ENCODE measurements around the gene FADD. TPM values are rescaled to one million over a fixed set of nuclear protein-coding genes. Genes with fewer than 3 reads are reported as not detected.

The FADD gene
- total RNA-seq, 1 experiment from 2014 or later = 17.9 TPM

DNA sequence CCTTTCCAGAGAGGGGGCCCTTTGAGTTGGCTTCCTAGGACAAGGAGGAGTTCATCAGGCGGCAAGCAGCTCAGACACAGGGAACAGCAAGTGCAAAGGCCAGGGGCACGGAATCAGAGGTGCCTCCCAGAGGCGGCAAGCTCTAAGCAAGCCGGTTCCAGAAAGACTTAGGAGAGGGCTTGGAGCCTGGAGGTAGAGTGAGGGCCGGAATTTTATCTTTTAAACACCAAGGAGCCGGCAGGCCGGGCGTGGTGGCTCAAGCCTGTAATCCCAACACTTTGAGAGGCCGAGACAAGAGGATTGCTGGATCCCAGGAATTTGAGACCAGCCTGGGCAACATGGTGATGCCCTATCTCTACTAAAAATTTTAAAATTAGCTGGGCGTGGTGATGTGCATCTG is 26.6 kb downstream of the FADD start:
- Histone ChIP-seq H3K4me1 (no peaks in the 10 kb centered on the region), H3K36me3 (no peaks in the 10 kb centered on the region), H3K27me3 (no peaks in the 10 kb centered on the region; the same call in 1 of the 2 replicates), H3K9me3 (replicated peaks) (no peaks in the 10 kb centered on the region), H3K27ac (no peak overlapping the region), H3K4me3 (no peak overlapping the region)
- DNase-seq = no peak

DNA sequence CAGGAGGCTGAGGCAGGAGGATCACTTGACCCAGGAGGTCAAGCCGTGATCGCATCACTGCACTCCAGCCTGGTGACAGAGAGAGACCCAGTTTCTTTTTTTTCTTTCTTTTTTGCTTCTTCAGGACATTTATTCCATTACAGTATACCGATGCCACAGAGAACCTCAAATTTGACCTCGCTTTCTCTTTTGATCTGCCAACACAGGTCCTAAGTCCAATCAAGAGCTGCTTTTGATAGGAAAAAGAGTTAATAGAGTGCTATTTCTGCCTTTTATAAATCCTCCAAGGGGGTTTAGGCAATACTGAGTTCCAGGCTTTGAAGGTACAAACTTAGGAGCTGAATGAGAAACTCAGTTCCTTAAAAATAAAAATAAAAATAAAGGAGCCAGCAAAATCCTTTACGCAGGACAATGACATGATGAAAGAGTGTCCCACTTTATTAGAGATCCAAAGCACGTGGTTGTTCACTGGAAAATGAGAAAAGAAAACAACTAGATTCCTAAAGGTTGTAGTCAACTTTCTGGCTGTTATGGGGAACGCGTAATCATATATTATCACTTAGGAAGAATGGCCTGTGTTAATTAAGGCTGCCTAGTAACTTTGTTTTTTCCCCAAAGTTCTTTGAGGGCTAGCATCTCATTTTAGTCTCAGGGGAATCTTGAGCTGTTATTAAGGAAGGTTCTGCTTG is 27.2 kb downstream of the FADD start:
- Histone ChIP-seq H3K9me3 (replicated peaks) (no peaks in the 10 kb centered on the region), H3K36me3 (no peaks in the 10 kb centered on the region), H3K4me3 (no peak overlapping the region), H3K27ac (no peak overlapping the region), H3K27me3 (no peaks in the 10 kb centered on the region; the same call in 1 of the 2 replicates), H3K4me1 (no peaks in the 10 kb centered on the region)
- DNase-seq = no peak

DNA sequence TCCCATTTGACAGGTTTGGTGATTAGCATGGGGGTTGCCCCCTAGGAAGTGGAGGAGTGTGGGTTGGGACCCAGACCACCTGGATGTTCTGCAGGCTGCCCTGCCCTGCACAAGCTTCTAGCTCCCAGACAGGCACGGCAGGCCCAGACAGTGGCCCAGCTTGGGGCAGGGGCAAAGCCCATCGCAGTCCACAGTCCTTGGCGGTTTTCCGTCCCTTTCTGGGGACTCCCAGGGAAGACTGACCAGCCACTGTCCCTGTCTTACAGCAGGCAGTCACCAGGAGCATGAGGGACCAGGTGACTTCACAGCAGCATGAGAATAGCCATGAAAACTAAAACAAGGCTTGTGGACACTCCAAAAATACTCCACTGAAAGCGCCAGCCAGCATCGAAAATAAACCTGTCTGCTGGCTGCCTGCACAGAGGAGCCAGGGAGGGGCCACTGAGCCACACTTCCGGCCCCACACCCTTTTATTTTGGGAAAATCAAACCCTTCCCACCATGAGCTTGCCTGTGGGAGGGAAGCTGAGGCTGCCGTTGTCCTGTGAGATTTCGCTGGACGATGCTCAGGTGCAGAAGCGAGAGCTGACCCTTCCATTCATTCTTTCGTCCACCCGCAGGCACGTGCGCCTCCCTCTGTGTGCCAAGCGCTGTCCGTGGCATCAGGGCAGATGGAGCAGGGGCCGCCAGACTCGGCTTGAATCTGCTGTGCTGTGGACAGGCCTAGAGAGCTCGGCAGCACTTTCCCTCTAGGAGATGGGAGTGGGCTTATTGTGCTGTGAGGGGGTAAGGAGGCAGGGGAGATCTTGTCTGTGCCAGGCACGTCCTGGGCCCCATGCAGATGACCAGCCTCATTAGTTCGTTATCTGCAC is 28.0 kb downstream of the FADD start:
- Histone ChIP-seq H3K4me1 (no peaks in the 10 kb centered on the region), H3K36me3 (no peaks in the 10 kb centered on the region), H3K4me3 (no peak overlapping the region), H3K27ac (no peak overlapping the region), H3K27me3 (no peaks in the 10 kb centered on the region; the same call in 1 of the 2 replicates), H3K9me3 (replicated peaks) (no peaks in the 10 kb centered on the region)
- no peak for DNase-seq

DNA sequence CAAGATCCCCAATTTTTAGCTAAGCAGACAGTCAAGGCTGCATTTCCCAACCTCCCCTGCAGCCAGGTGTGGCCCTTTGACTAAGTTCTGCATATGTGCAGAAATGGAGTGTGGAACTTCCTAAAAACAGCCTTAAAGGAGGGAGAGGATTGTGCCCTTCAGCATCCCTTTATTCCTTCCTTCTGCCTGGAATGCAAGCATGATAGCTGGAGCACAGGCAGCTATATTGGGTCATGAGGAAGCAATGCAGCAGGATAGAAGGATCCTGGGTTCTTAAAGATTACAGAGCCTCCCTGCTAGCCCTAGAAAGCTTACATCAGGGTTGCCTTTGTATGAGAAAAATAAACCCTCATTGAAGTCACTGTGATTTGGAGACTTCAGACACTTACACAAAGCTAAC is 29.9 kb downstream of the FADD start:
- H3K27me3 ChIP-seq = no peaks in the 10 kb centered on the region; the same call in 1 of the 2 replicates
- no peaks in the 10 kb centered on the region for H3K4me1 ChIP-seq
- no peak overlapping the region for H3K27ac ChIP-seq
- no peak for DNase-seq
- no peak overlapping the region for H3K4me3 ChIP-seq
- H3K36me3 ChIP-seq = no peaks in the 10 kb centered on the region
- no peaks in the 10 kb centered on the region for H3K9me3 ChIP-seq (replicated peaks)

DNA sequence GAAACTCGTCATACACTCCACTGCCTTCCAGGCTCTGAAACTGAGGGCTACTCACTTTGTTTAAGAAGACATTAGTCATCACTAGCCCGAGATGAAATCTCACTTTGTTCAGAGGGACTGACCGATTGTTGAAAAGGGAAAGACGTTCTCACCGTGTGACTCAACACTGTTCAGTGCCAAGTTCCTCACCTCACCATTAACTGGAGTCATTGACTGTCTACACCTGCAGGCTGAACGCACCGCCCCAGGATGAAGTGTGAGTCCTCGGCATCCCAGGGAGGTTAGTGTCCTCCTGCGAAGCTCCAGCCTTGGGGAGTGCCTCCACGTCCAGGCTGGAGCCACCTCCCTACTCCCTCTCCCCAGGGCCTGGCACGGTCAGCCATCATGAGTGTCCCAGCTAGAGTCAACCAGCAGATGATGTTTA is 30.4 kb downstream of the FADD start:
- Histone ChIP-seq H3K36me3 (no peaks in the 10 kb centered on the region), H3K27ac (no peak overlapping the region), H3K4me3 (no peak overlapping the region), H3K27me3 (no peaks in the 10 kb centered on the region; the same call in 1 of the 2 replicates), H3K4me1 (no peaks in the 10 kb centered on the region), H3K9me3 (replicated peaks) (no peaks in the 10 kb centered on the region)
- no peak for DNase-seq

DNA sequence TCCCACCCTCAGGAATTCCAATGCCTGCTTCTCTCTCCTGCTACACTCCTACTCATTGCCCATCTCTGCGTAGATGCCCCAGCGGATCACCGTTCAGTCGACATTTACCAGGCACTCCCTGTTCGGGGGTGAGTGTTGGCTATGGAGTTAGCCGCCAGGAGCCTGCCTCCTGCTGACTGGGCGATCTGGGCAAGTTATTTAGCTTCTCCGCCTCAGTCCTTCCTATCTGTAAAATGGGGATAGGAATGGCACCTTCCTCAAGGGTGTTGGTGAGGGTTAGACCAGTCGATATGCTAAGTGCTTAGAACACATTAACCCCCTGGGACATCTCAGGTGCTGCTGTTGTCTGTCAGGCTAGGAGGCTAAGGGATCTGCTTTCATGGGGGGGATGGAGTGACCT is 30.9 kb downstream of the FADD start:
- Histone ChIP-seq H3K27me3 (no peaks in the 10 kb centered on the region; the same call in 1 of the 2 replicates), H3K27ac (no peak overlapping the region), H3K36me3 (no peaks in the 10 kb centered on the region), H3K9me3 (replicated peaks) (no peaks in the 10 kb centered on the region), H3K4me1 (no peaks in the 10 kb centered on the region), H3K4me3 (no peak overlapping the region)
- DNase-seq = no peak

DNA sequence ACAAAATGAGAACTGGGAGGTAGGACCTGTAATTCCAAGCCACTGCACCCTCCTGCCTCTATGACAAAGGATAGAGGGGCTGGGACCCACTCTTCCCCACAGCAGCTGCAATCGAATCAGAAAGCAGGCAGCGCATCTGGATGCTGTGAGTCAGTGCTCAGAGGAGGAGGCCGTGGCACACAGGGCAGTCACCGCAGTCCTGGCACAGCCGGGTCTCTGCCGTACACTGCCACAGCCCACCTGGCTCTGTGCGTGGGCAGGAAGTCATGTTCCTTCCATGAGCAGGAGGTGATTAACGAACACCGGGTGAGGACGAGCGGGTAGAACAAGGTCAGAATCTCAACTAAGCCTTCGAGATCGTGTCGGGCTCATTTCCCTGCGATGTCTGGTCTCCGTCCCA is 37.2 kb downstream of the FADD start:
- Histone ChIP-seq H3K4me1 (no peaks in the 10 kb centered on the region), H3K4me3 (no peak overlapping the region), H3K9me3 (replicated peaks) (no peaks in the 10 kb centered on the region), H3K36me3 (no peaks in the 10 kb centered on the region), H3K27me3 (no peaks in the 10 kb centered on the region), H3K27ac (no peak overlapping the region)
- no peak for DNase-seq

DNA sequence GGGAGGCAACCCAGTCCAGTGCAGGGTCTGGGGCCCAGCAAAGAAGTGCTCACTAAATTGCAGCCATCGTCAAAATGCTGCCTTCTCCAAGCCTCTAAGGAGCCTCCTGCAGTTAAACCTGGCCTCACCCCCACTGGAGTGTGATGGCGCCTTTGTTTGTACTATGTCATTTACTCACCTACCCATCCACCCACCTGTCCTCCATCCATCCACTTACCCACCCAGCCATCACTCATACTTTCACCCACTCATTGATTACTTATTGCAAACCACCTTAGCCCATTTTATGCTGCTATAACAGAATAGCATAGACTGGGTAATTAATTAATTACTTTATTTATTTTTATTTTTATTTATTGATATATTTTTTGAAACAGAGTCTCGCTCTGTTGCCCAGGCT is 38.6 kb downstream of the FADD start:
- Histone ChIP-seq H3K9me3 (replicated peaks) (no peaks in the 10 kb centered on the region), H3K27ac (no peak overlapping the region), H3K4me1 (no peaks in the 10 kb centered on the region), H3K36me3 (no peaks in the 10 kb centered on the region), H3K4me3 (no peak overlapping the region), H3K27me3 (no peaks in the 10 kb centered on the region)
- no peak for DNase-seq

DNA sequence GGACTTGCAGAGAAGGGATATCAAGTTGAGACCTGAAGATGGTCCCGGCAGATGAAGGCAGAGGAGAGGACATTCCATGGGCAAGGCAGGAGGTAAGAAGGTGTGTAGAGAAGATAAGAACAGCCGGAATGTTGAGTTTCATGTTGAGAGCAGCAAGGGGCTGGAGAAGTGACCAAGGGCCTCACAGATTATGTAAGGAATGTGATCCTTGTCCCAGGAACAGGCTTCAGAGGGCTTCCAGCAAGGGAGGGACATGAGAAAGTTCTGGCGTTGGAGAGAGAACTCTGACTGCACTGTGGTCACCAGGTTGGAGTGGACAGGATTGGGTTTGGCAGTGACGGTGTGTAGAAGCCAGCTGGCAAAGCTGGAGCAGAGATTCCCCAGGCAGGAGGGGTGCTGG is 39.8 kb downstream of the FADD start:
- Histone ChIP-seq H3K4me3 (no peak overlapping the region), H3K27me3 (no peaks in the 10 kb centered on the region), H3K9me3 (replicated peaks) (no peaks in the 10 kb centered on the region), H3K36me3 (no peaks in the 10 kb centered on the region), H3K4me1 (no peaks in the 10 kb centered on the region), H3K27ac (no peak overlapping the region)
- no peak for DNase-seq

DNA sequence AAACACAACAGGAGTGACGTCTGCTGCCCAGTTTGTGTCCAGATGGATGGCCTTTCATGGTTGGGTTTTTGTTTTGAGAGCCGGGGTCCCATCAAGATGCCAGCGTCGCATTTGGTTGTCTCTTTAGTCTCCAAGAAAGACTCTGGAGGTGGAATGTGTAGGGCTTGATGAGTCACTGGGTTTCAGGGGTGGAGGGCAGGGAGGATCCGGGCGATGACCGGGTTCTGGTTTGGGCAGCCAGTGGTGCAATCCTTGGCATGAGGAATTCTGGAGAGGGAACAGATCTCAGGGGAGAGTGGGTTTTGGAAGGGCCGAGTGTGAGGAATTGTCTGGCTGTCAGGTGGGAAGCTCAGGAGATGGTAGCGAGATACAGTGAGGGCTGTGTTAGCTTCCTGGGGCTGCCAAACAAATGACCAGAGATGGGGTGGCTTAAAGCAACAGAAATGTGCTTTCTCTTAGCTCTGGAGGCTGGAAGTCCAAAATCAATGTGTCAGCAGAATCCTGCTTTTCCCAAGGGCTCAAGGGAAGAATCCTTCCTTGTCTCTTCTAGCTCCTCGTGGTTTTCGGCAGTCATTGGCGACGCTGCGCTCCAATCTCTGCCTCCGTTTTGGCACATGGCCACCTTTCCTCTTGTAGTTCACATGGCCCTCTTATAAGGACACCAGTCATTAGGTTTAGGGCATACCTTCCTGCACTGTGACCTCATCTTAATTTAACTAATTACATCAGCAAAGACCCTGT is 41.0 kb downstream of the FADD start:
- Histone ChIP-seq H3K4me1 (no peaks in the 10 kb centered on the region), H3K27me3 (no peaks in the 10 kb centered on the region), H3K27ac (no peak overlapping the region), H3K4me3 (no peak overlapping the region), H3K9me3 (replicated peaks) (no peaks in the 10 kb centered on the region), H3K36me3 (no peaks in the 10 kb centered on the region)
- no peak for DNase-seq

DNA sequence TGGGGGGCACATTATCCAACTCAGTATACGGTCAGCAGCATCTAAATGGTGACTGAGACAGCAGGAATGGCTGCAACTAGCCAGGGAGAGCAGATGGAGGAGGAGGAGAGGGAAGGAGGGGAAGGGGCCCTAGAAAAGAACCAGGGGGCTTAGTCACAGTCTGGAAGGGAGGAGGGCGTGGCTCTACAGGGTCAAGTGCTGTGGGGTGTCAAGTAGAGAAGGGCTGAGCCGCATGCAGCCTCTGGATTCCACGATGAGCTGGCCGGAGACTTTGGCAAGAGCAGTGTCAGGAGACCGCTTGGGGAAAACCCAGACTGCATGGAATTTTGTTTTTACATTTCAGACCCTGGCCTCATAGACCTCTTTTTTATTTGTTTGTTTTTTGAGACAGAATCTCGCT is 41.6 kb downstream of the FADD start:
- H3K36me3 ChIP-seq = no peaks in the 10 kb centered on the region
- no peaks in the 10 kb centered on the region for H3K4me1 ChIP-seq
- no peak overlapping the region for H3K27ac ChIP-seq
- no peak overlapping the region for H3K4me3 ChIP-seq
- no peak for DNase-seq
- H3K9me3 ChIP-seq (replicated peaks) = no peaks in the 10 kb centered on the region
- no peaks in the 10 kb centered on the region for H3K27me3 ChIP-seq

DNA sequence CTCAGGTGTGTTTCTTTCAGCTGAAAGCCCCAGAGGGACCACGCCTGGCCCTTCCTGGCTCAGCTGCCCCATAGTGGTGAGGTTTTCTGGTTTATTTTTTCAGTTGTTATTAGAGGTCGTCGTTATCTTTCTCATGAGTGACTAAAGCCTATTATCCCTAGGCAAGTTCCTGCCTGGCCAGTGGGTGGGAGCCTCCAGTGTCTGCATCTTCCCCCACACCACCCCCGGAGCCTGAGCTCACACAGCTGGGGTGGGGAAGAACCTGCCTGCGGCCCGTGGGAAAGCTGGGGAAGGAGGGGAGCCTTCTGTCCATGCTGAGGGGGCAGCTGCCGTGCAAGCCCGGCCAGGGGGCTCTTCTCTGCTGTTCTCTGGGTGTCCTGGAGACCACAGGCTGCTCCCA is 43.1 kb downstream of the FADD start:
- Histone ChIP-seq H3K36me3 (no peaks in the 10 kb centered on the region), H3K27me3 (no peaks in the 10 kb centered on the region), H3K4me1 (no peaks in the 10 kb centered on the region), H3K4me3 (no peak overlapping the region), H3K27ac (no peak overlapping the region), H3K9me3 (replicated peaks) (no peaks in the 10 kb centered on the region)
- DNase-seq = no peak

DNA sequence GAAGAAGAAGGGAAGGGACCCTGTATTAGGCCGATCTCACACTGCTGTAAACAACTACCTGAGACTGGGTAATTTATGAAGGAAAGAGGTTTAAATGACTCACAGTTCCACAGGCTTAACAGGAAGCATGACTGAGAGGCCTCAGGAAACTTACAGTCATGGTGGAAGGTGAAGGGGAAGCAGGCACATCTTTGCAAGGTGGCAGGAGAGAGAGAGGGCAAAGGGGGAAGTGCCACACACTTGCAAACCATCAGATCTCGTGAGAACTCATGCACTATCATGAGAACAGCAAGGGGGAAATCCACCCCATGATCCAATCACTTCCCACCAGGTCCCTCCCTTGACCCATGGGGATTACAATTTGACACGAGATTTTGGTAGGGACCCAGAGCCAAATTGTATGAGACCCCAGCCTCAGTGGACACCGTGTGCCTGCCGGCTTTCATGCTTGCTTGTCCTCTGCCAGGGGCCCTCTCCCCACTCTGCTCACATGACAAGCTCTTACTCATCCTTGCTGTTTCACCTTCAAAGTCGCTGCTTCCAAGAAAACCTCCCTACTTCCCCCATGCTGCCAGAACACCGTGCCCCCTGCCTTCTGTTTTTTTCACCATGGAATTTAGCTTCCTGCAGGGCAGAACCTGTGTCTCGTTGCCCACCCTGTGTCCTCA is 44.1 kb downstream of the FADD start:
- no peaks in the 10 kb centered on the region for H3K9me3 ChIP-seq (replicated peaks)
- H3K27me3 ChIP-seq = no peaks in the 10 kb centered on the region
- H3K27ac ChIP-seq = no peak overlapping the region
- H3K4me1 ChIP-seq = no peaks in the 10 kb centered on the region
- H3K36me3 ChIP-seq = no peaks in the 10 kb centered on the region
- no peak overlapping the region for H3K4me3 ChIP-seq
- no peak for DNase-seq

DNA sequence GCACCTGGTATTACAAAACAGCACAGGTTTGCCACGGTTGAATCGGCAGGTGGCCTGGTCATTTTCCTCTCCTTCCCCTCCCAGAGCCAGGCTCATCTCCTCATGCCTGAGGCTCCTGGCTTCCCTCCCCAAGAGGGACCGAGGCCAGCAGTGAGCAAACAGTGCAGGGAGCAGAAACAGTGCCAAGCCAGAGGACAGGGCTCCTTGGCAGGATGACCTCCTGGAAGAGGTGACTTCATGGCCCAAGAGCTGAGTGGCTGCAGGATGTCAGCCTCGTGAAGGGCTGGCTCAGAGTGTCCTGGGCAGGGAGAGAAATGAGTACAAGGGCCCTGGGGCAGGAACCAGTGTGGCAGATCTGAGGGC is 44.6 kb downstream of the FADD start:
- H3K4me1 ChIP-seq = no peaks in the 10 kb centered on the region
- H3K36me3 ChIP-seq = no peaks in the 10 kb centered on the region
- H3K9me3 ChIP-seq (replicated peaks) = no peaks in the 10 kb centered on the region
- H3K27ac ChIP-seq = no peak overlapping the region
- DNase-seq = no peak
- H3K4me3 ChIP-seq = no peak overlapping the region
- H3K27me3 ChIP-seq = no peaks in the 10 kb centered on the region

All from SJCRH30 (cell line).